Measurements from ENCODE around the gene AFP. TPM values are rescaled to one million over a fixed set of nuclear protein-coding genes. Genes with fewer than 3 reads are reported as not detected.

The AFP gene
- total and polyA plus RNA-seq, 2 of the 13 experiments (the other 11 are each of a cell fraction or from before 2014, with no cell fraction given): 9,434 to 13,105 TPM

DNA sequence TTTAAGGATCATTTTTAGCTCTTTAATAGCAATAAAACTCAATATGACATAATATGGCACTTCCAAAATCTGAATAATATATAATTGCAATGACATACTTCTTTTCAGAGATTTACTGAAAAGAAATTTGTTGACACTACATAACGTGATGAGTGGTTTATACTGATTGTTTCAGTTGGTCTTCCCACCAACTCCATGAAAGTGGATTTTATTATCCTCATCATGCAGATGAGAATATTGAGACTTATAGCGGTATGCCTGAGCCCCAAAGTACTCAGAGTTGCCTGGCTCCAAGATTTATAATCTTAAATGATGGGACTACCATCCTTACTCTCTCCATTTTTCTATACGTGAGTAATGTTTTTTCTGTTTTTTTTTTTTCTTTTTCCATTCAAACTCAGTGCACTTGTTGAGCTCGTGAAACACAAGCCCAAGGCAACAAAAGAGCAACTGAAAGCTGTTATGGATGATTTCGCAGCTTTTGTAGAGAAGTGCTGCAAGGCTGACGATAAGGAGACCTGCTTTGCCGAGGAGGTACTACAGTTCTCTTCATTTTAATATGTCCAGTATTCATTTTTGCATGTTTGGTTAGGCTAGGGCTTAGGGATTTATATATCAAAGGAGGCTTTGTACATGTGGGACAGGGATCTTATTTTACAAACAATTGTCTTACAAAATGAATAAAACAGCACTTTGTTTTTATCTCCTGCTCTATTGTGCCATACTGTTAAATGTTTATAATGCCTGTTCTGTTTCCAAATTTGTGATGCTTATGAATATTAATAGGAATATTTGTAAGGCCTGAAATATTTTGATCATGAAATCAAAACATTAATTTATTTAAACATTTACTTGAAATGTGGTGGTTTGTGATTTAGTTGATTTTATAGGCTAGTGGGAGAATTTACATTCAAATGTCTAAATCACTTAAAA is 16.6 kb upstream of the AFP start (continued):
- TF ChIP-seq, protein P1, sequence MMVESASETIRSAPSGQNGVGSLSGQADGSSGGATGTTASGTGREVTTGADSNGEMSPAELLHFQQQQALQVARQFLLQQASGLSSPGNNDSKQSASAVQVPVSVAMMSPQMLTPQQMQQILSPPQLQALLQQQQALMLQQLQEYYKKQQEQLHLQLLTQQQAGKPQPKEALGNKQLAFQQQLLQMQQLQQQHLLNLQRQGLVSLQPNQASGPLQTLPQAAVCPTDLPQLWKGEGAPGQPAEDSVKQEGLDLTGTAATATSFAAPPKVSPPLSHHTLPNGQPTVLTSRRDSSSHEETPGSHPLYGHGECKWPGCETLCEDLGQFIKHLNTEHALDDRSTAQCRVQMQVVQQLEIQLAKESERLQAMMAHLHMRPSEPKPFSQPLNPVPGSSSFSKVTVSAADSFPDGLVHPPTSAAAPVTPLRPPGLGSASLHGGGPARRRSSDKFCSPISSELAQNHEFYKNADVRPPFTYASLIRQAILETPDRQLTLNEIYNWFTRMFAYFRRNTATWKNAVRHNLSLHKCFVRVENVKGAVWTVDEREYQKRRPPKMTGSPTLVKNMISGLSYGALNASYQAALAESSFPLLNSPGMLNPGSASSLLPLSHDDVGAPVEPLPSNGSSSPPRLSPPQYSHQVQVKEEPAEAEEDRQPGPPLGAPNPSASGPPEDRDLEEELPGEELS (CRISPR knock-in tag; IDR thresholded peaks at IDR 0.05): no peak
- TF ChIP-seq POLR2AphosphoS2 (IDR thresholded peaks at IDR 0.05; ENCODE audit: low read depth, low read length): peak; percentile 55; the same call in 1 of the 2 replicates
- TF ChIP-seq ZBTB21 (CRISPR knock-in tag; IDR thresholded peaks at IDR 0.05): no peak
- TF ChIP-seq ZNF816 (CRISPR knock-in tag; IDR thresholded peaks at IDR 0.05; ENCODE audit: borderline replicate concordance): no peak
- TF ChIP-seq KLF6 (CRISPR knock-in tag; IDR thresholded peaks at IDR 0.05): no peak
- no peak for TF ChIP-seq ZEB1 (IDR thresholded peaks at IDR 0.05; ENCODE audit: insufficient replicate concordance, low read depth)
- TF ChIP-seq, protein P2, sequence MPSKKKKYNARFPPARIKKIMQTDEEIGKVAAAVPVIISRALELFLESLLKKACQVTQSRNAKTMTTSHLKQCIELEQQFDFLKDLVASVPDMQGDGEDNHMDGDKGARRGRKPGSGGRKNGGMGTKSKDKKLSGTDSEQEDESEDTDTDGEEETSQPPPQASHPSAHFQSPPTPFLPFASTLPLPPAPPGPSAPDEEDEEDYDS (CRISPR knock-in tag; IDR thresholded peaks at IDR 0.05): no peak
- TF ChIP-seq, protein P3, sequence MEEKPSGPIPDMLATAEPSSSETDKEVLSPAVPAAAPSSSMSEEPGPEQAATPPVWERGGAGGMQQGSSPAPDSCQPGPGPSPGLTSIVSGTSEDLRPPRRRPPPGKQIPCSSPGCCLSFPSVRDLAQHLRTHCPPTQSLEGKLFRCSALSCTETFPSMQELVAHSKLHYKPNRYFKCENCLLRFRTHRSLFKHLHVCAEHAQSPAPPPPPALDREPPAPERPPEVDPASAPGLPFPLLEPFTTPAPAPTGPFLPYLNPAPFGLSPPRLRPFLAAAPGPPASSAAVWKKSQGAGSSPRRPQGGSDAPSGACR (CRISPR knock-in tag; IDR thresholded peaks at IDR 0.05): peak; percentile 57; the same call in 1 of the 2 replicates
- TF ChIP-seq NRL (CRISPR knock-in tag; IDR thresholded peaks at IDR 0.05; ENCODE audit: borderline replicate concordance): no peak
- TF ChIP-seq, protein P4, sequence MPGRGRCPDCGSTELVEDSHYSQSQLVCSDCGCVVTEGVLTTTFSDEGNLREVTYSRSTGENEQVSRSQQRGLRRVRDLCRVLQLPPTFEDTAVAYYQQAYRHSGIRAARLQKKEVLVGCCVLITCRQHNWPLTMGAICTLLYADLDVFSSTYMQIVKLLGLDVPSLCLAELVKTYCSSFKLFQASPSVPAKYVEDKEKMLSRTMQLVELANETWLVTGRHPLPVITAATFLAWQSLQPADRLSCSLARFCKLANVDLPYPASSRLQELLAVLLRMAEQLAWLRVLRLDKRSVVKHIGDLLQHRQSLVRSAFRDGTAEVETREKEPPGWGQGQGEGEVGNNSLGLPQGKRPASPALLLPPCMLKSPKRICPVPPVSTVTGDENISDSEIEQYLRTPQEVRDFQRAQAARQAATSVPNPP (CRISPR knock-in tag; IDR thresholded peaks at IDR 0.05): peak; percentile 10
- TF ChIP-seq SRSF9 (IDR thresholded peaks at IDR 0.05; ENCODE audit: borderline replicate concordance, insufficient read depth, low read depth, low read length, poor library complexity, severe bottlenecking): no peak
- no peak for TF ChIP-seq U2AF1 (optimal IDR thresholded peaks at IDR 0.05; ENCODE audit: low read depth, low read length)
- TF ChIP-seq, protein P5, sequence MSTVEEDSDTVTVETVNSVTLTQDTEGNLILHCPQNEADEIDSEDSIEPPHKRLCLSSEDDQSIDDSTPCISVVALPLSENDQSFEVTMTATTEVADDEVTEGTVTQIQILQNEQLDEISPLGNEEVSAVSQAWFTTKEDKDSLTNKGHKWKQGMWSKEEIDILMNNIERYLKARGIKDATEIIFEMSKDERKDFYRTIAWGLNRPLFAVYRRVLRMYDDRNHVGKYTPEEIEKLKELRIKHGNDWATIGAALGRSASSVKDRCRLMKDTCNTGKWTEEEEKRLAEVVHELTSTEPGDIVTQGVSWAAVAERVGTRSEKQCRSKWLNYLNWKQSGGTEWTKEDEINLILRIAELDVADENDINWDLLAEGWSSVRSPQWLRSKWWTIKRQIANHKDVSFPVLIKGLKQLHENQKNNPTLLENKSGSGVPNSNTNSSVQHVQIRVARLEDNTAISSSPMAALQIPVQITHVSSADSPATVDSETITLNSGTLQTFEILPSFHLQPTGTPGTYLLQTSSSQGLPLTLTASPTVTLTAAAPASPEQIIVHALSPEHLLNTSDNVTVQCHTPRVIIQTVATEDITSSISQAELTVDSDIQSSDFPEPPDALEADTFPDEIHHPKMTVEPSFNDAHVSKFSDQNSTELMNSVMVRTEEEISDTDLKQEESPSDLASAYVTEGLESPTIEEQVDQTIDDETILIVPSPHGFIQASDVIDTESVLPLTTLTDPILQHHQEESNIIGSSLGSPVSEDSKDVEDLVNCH (CRISPR knock-in tag; IDR thresholded peaks at IDR 0.05): no peak
- TF ChIP-seq, protein P6, sequence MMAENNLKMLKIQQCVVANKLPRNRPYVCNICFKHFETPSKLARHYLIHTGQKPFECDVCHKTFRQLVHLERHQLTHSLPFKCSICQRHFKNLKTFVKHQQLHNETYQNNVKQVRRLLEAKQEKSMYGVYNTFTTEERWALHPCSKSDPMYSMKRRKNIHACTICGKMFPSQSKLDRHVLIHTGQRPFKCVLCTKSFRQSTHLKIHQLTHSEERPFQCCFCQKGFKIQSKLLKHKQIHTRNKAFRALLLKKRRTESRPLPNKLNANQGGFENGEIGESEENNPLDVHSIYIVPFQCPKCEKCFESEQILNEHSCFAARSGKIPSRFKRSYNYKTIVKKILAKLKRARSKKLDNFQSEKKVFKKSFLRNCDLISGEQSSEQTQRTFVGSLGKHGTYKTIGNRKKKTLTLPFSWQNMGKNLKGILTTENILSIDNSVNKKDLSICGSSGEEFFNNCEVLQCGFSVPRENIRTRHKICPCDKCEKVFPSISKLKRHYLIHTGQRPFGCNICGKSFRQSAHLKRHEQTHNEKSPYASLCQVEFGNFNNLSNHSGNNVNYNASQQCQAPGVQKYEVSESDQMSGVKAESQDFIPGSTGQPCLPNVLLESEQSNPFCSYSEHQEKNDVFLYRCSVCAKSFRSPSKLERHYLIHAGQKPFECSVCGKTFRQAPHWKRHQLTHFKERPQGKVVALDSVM (CRISPR knock-in tag; IDR thresholded peaks at IDR 0.05): no peak
- TF ChIP-seq, protein P7, sequence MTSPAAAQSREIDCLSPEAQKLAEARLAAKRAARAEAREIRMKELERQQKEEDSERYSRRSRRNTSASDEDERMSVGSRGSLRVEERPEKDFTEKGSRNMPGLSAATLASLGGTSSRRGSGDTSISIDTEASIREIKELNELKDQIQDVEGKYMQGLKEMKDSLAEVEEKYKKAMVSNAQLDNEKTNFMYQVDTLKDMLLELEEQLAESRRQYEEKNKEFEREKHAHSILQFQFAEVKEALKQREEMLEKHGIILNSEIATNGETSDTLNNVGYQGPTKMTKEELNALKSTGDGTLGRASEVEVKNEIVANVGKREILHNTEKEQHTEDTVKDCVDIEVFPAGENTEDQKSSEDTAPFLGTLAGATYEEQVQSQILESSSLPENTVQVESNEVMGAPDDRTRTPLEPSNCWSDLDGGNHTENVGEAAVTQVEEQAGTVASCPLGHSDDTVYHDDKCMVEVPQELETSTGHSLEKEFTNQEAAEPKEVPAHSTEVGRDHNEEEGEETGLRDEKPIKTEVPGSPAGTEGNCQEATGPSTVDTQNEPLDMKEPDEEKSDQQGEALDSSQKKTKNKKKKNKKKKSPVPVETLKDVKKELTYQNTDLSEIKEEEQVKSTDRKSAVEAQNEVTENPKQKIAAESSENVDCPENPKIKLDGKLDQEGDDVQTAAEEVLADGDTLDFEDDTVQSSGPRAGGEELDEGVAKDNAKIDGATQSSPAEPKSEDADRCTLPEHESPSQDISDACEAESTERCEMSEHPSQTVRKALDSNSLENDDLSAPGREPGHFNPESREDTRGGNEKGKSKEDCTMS (CRISPR knock-in tag; conservative IDR thresholded peaks at IDR 0.05): no peak
